ENCODE measurements around the gene MRC2.

The MRC2 gene

DNA sequence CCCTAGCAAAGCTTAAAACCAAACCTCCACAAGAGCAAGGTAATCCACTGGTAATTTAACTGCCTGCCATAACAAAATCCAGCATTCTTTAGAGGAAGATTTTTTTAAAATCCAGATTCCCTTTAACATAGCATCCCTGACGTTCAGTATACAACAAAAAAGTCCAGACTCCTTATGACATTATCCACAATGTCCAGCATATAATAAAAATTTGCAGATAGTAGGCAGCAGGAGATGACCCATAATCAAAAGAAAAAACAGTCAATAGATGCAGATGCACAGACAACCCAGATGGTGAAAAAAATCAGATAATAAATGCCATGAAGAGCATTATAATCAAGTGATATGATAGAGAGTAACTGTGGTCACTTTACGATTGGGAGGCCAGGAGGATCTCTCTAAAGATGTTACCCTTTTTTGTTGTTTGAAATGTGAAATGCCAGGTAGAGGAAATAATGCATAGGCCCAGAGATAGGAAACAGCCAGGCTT lies 33.2 kb downstream of the MRC2 start:
- H3K9me3 ChIP-seq (ENCODE audit: control insufficient read depth, insufficient read depth, low read length): no peaks in the 10 kb centered on the region
- no peaks in the 10 kb centered on the region for H3K27me3 ChIP-seq (ENCODE audit: control insufficient read depth, insufficient read depth, low read length)
- no peak overlapping the region for H3K9ac ChIP-seq (ENCODE audit: low read depth, low read length)
- no peaks in the 10 kb centered on the region for H3K4me1 ChIP-seq (ENCODE audit: control insufficient read depth, insufficient read depth, low read length)
- peaks cover 5% of the 10 kb centered on the region for H3K36me3 ChIP-seq (ENCODE audit: control insufficient read depth, insufficient read depth, low read length)
- H3K4me3 ChIP-seq (ENCODE audit: low read depth, low read length): no peak overlapping the region

DNA sequence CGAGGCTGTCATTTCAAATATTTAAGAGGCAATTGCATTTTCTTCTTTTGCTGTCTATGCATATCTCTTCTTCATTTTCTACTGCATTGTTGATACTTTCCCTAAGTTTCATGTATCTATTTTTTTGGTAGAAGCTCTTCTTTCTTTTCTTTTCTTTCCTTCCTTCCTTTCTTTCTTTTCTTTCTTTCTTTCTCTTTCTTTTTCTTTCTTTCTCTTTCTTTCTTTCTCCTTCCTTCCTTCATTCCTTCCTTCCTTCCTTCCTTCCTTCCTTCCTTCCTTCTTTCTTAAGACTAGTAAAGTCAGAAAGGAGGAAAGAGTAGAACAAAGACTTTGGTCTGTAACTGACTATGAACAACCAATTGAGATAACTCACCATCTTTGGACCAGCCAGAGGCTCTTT lies 33.9 kb downstream of the MRC2 start:
- Histone ChIP-seq H3K36me3 (ENCODE audit: control insufficient read depth, insufficient read depth, low read length) (peaks cover 5% of the 10 kb centered on the region), H3K27me3 (ENCODE audit: control insufficient read depth, insufficient read depth, low read length) (no peaks in the 10 kb centered on the region), H3K9me3 (ENCODE audit: control insufficient read depth, insufficient read depth, low read length) (no peaks in the 10 kb centered on the region), H3K4me1 (ENCODE audit: control insufficient read depth, insufficient read depth, low read length) (no peaks in the 10 kb centered on the region), H3K4me3 (ENCODE audit: low read depth, low read length) (no peak overlapping the region), H3K9ac (ENCODE audit: low read depth, low read length) (no peak overlapping the region)

DNA sequence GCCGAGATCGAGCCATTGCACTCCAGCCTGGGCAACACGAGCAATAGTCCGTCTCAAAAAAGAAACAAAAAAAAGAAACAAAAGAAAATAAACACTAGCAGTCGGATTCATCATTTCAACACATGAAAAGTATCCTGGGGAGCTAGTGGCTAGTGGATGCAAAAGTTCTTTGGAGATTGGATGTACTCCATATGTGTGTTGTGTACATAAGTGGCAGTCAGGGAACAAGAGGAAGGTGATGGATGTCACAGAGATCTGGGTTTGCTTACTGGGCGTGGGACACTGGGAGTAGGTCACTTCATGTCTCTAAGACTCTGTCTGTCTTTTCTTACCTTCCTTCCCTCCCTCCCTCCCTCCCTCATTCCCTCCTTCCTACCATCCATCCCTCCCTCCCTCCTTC lies 35.4 kb downstream of the MRC2 start:
- Histone ChIP-seq H3K4me3 (ENCODE audit: low read depth, low read length) (no peak overlapping the region), H3K4me1 (ENCODE audit: control insufficient read depth, insufficient read depth, low read length) (no peaks in the 10 kb centered on the region), H3K27me3 (ENCODE audit: control insufficient read depth, insufficient read depth, low read length) (no peaks in the 10 kb centered on the region), H3K36me3 (ENCODE audit: control insufficient read depth, insufficient read depth, low read length) (peaks cover 5% of the 10 kb centered on the region), H3K9ac (ENCODE audit: low read depth, low read length) (no peak overlapping the region), H3K9me3 (ENCODE audit: control insufficient read depth, insufficient read depth, low read length) (no peaks in the 10 kb centered on the region)

DNA sequence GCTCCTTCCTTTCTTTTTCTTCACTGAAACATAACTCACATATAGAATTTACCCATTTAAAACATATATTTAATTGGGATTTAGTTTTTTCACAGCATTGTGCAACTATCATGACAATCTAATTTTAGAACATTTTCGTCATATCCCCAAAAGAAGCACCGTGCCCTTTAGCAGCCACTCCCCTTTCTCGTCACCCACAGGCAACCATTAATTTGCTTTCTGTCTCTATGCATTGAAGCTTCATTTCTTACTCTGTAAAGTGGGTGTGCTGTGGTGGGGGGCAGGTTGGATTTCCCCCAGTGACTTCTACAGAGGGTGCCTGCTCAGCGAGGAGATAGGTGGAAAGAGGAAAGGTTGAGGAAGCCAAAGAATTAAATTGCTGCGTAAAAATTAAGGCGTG lies 35.8 kb downstream of the MRC2 start:
- no peaks in the 10 kb centered on the region for H3K4me1 ChIP-seq (ENCODE audit: control insufficient read depth, insufficient read depth, low read length)
- H3K9ac ChIP-seq (ENCODE audit: low read depth, low read length): no peak overlapping the region
- no peak overlapping the region for H3K4me3 ChIP-seq (ENCODE audit: low read depth, low read length)
- no peaks in the 10 kb centered on the region for H3K27me3 ChIP-seq (ENCODE audit: control insufficient read depth, insufficient read depth, low read length)
- peaks cover 5% of the 10 kb centered on the region for H3K36me3 ChIP-seq (ENCODE audit: control insufficient read depth, insufficient read depth, low read length)
- no peaks in the 10 kb centered on the region for H3K9me3 ChIP-seq (ENCODE audit: control insufficient read depth, insufficient read depth, low read length)

DNA sequence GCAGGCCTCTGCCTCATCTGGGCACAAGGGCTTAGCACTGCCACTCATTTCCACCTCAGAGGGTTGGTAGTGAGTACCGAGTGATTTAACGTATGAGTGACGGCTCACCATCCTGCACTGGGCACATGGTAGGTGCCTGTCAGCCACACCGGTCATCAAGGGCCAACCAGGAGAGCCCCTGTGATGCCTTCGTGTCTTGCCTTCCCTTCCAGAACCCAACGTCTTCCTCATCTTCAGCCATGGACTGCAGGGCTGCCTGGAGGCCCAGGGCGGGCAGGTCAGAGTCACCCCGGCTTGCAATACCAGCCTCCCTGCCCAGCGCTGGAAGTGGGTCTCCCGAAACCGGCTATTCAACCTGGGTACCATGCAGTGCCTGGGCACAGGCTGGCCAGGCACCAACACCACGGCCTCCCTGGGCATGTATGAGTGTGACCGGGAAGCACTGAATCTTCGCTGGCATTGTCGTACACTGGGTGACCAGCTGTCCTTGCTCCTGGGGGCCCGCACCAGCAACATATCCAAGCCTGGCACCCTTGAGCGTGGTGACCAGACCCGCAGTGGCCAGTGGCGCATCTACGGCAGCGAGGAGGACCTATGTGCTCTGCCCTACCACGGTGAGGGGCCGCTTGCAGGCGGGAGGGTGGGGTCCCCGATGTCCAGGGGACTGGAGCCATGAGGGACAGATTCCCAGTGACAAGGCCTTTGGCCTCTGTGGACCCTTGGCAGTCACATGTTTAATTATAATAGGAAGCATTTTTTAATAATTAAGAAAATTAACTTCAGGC lies 37.1 kb downstream of the MRC2 start:
- no peaks in the 10 kb centered on the region for H3K27me3 ChIP-seq (ENCODE audit: control insufficient read depth, insufficient read depth, low read length)
- no peaks in the 10 kb centered on the region for H3K9me3 ChIP-seq (ENCODE audit: control insufficient read depth, insufficient read depth, low read length)
- H3K4me3 ChIP-seq (ENCODE audit: low read depth, low read length): no peak overlapping the region
- H3K4me1 ChIP-seq (ENCODE audit: control insufficient read depth, insufficient read depth, low read length): no peaks in the 10 kb centered on the region
- peaks cover 5% of the 10 kb centered on the region for H3K36me3 ChIP-seq (ENCODE audit: control insufficient read depth, insufficient read depth, low read length)
- H3K9ac ChIP-seq (ENCODE audit: low read depth, low read length): no peak overlapping the region

DNA sequence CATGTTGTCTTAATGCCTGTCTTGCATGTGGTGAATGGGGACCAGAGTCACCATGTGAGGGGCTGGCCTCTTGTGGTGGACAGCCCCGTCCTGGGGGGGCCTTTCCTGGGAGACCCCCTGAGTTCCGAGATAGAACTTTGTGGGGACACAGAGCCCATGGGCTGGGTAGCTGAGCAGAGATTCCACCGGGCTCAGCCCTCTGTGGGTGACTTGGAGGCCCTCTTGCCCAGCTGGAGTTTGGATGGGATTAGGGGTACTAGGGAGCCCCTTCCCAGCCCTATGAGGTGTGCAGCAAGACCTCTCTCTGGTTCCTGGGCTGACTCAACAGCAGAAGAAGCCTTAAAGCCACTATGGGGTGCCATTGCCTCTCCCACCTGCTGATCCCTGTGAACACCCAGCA lies 38.1 kb downstream of the MRC2 start:
- H3K4me1 ChIP-seq (ENCODE audit: control insufficient read depth, insufficient read depth, low read length): no peaks in the 10 kb centered on the region
- peaks cover 5% of the 10 kb centered on the region for H3K36me3 ChIP-seq (ENCODE audit: control insufficient read depth, insufficient read depth, low read length)
- no peaks in the 10 kb centered on the region for H3K27me3 ChIP-seq (ENCODE audit: control insufficient read depth, insufficient read depth, low read length)
- H3K4me3 ChIP-seq (ENCODE audit: low read depth, low read length): no peak overlapping the region
- no peaks in the 10 kb centered on the region for H3K9me3 ChIP-seq (ENCODE audit: control insufficient read depth, insufficient read depth, low read length)
- no peak overlapping the region for H3K9ac ChIP-seq (ENCODE audit: low read depth, low read length)

DNA sequence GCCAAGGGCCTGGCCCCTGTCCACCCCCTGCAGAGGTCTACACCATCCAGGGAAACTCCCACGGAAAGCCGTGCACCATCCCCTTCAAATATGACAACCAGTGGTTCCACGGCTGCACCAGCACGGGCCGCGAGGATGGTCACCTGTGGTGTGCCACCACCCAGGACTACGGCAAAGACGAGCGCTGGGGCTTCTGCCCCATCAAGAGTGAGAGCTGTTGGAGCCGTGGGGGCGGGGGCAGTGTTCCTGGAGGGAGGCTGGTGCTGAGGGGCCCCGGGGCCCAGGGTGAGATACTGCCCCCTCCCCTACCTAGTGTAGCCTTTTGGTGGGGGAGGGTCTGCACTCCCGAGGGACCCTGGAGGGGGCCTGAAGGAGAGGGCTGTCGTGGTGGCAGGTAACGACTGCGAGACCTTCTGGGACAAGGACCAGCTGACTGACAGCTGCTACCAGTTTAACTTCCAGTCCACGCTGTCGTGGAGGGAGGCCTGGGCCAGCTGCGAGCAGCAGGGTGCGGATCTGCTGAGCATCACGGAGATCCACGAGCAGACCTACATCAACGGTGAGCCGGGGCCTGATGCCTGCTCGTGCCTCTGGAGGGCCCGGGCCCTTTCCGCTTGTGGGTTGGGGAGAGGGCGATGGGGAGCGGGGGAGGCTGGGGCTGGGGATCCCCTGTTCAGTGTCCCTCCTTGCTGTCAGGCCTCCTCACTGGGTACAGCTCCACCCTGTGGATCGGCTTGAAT lies 38.8 kb downstream of the MRC2 start:
- H3K9ac ChIP-seq (ENCODE audit: low read depth, low read length): no peak overlapping the region
- H3K4me1 ChIP-seq (ENCODE audit: control insufficient read depth, insufficient read depth, low read length): no peaks in the 10 kb centered on the region
- no peaks in the 10 kb centered on the region for H3K27me3 ChIP-seq (ENCODE audit: control insufficient read depth, insufficient read depth, low read length)
- no peak overlapping the region for H3K4me3 ChIP-seq (ENCODE audit: low read depth, low read length)
- H3K9me3 ChIP-seq (ENCODE audit: control insufficient read depth, insufficient read depth, low read length): no peaks in the 10 kb centered on the region
- H3K36me3 ChIP-seq (ENCODE audit: control insufficient read depth, insufficient read depth, low read length): peaks cover 5% of the 10 kb centered on the region

DNA sequence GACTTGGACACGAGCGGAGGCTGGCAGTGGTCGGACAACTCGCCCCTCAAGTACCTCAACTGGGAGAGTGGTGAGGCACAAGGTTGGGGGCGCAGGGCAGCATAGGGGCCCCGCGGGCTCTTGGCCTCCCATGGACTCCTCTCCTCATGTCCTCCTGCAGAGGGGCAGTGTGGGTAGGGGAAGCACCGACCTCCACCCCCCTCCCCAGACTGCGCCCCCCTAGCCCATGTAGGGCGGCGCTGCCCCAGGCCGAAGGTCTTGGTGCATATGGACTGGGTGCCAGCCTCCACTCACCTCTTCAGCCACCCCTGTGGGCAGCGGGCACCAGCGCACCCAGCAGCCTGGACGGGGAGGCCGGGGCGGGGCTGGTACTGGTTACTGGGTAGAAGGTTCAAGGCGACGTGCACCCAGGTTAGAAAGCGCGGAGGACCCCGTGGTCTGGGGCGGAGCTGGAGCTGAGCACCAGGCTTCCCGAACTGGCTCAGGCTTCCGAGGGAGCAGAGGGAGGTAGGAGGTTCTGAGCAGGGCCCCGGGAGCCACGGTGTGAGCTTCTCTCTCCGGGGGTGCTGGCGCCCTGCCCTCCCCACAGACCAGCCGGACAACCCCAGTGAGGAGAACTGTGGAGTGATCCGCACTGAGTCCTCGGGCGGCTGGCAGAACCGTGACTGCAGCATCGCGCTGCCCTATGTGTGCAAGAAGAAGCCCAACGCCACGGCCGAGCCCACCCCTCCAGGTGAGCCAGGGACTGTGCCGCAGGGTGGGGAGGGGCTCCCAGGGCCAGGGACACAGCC lies 39.5 kb downstream of the MRC2 start:
- Histone ChIP-seq H3K36me3 (ENCODE audit: control insufficient read depth, insufficient read depth, low read length) (peaks cover 5% of the 10 kb centered on the region), H3K4me3 (ENCODE audit: low read depth, low read length) (no peak overlapping the region), H3K27me3 (ENCODE audit: control insufficient read depth, insufficient read depth, low read length) (no peaks in the 10 kb centered on the region), H3K9ac (ENCODE audit: low read depth, low read length) (no peak overlapping the region), H3K9me3 (ENCODE audit: control insufficient read depth, insufficient read depth, low read length) (no peaks in the 10 kb centered on the region), H3K4me1 (ENCODE audit: control insufficient read depth, insufficient read depth, low read length) (no peaks in the 10 kb centered on the region)

DNA sequence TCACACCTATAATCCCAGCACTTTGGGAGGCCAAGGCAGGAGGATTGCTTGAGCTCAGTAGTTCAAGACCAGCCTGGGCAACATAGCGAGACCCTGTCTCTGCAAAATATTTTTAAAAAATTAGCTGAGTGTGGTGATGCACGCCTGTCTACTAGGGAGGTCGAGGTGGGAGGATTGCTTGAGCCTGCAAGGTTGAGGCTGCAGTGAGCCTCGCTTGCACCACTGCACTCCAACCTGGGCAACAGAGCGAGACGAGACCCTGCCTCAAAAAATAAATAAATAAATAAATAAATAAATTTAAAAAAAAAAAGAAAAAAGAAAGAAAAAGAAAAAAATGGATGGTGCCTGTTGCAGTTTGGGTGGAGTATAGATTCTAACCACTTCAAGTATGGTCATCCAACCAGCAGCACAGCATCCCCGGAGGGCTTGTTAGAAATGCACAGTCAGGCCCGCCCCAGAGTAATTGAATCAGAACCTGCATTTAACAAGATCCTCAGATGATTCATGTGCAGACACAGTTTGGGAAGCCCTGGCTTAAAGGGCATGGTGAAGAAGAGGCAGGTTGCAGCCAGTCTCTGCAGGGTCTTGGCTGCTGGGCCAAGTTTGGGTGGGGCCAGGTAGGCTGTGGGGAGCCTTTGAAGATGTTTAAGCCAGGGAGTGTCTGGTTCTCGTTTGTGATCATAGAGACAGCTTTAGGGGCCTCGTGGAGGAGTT lies 40.8 kb downstream of the MRC2 start:
- H3K27me3 ChIP-seq (ENCODE audit: control insufficient read depth, insufficient read depth, low read length): no peaks in the 10 kb centered on the region
- no peak overlapping the region for H3K4me3 ChIP-seq (ENCODE audit: low read depth, low read length)
- H3K9ac ChIP-seq (ENCODE audit: low read depth, low read length): no peak overlapping the region
- no peaks in the 10 kb centered on the region for H3K9me3 ChIP-seq (ENCODE audit: control insufficient read depth, insufficient read depth, low read length)
- no peaks in the 10 kb centered on the region for H3K4me1 ChIP-seq (ENCODE audit: control insufficient read depth, insufficient read depth, low read length)
- peaks cover 5% of the 10 kb centered on the region for H3K36me3 ChIP-seq (ENCODE audit: control insufficient read depth, insufficient read depth, low read length)

DNA sequence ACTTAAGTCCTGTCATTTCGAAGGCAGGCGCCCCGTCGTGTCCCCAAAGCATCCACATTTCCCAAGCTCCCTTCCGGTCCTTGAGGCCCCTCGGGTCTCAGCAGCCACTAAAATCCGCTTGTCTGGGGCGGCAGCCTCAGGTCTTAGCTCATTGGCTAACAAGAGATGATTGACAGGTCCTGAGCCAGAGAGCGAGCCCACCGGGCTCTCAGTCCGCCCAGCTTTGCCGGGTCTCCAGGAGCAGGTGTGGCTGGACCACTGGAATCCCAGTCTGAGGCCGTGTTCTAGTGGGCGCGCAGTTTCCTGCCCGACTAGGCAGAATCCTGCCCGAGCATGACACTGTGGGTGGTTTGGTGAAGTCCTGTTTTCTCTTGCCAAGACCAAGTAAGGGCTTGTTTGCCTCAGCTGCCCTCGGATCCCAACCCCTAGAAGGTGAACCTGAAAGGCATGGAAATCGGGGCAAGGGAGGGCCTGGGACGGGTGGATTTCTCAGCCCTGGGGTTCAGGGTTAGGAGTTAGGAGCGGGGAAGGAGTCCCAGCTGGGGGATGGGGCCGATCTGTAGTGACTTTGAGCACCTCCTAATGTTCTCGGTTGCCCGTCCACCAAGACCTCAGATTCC lies 42.8 kb downstream of the MRC2 start:
- Histone ChIP-seq H3K9me3 (ENCODE audit: control insufficient read depth, insufficient read depth, low read length) (no peaks in the 10 kb centered on the region), H3K9ac (ENCODE audit: low read depth, low read length) (no peak overlapping the region), H3K4me1 (ENCODE audit: control insufficient read depth, insufficient read depth, low read length) (no peaks in the 10 kb centered on the region), H3K4me3 (ENCODE audit: low read depth, low read length) (no peak overlapping the region), H3K27me3 (ENCODE audit: control insufficient read depth, insufficient read depth, low read length) (no peaks in the 10 kb centered on the region), H3K36me3 (ENCODE audit: control insufficient read depth, insufficient read depth, low read length) (no peaks in the 10 kb centered on the region)

DNA sequence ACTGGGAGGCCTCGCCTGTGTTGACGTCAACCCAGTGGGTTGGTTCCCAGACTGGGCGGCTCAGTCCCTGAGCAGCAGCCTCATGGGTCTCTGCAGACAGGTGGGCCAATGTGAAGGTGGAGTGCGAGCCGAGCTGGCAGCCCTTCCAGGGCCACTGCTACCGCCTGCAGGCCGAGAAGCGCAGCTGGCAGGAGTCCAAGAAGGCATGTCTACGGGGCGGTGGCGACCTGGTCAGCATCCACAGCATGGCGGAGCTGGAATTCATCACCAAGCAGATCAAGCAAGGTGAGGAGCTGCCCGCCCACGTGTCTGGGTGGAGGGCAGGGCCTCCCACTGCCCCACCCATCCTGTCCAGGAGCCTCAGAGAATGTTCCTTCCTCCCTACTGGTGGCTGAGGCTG lies 44.1 kb downstream of the MRC2 start:
- no peaks in the 10 kb centered on the region for H3K9me3 ChIP-seq (ENCODE audit: control insufficient read depth, insufficient read depth, low read length)
- no peak overlapping the region for H3K4me3 ChIP-seq (ENCODE audit: low read depth, low read length)
- H3K9ac ChIP-seq (ENCODE audit: low read depth, low read length): no peak overlapping the region
- H3K4me1 ChIP-seq (ENCODE audit: control insufficient read depth, insufficient read depth, low read length): no peaks in the 10 kb centered on the region
- peaks cover 4% of the 10 kb centered on the region for H3K36me3 ChIP-seq (ENCODE audit: control insufficient read depth, insufficient read depth, low read length)
- H3K27me3 ChIP-seq (ENCODE audit: control insufficient read depth, insufficient read depth, low read length): no peaks in the 10 kb centered on the region

Data from iPS-15b (cell line).